ENCODE measurements around the gene ARHGEF9. TPM values are rescaled to one million over a fixed set of nuclear protein-coding genes. Genes with fewer than 3 reads are reported as not detected.

The ARHGEF9 gene
- total RNA-seq, 1 donor from 2014 or later, result 38.0 TPM

GRCh38 chrX:63751481-63751880, 33.5 kb downstream of the ARHGEF9 start:
- DNase-seq (ENCODE audit: missing footprints), result no peak
- no peak for ATAC-seq
- intact Hi-C loops (cut with DNase I), result loop anchor here (5.0 to 10.0 kb wide), 2 partner anchors 39 to 97 kb away; no protein-coding TSS in a partner anchor

GRCh38 chrX:63750811-63751210, 34.2 kb downstream of the ARHGEF9 start:
- intact Hi-C loops (cut with DNase I), result loop anchor here (5.0 to 10.0 kb wide), 2 partner anchors 39 to 96 kb away; no protein-coding TSS in a partner anchor
- DNase-seq (ENCODE audit: missing footprints) (no peak), ATAC-seq (no peak)

- no peak for DNase-seq (ENCODE audit: missing footprints)
Observed at GRCh38 chrX:63747331-63747730, 37.7 kb downstream of the ARHGEF9 start.

GRCh38 chrX:63746715-63747114, 38.3 kb downstream of the ARHGEF9 start:
- ATAC-seq (no peak), DNase-seq (ENCODE audit: missing footprints) (no peak)
- intact Hi-C loops (cut with DNase I), result no loop called here

More at GRCh38 chrX:63747331-63747730, 37.7 kb downstream of the ARHGEF9 start:
- ATAC-seq, result peak; percentile 80
- intact Hi-C loops (cut with DNase I), result no loop called here

- no peak for DNase-seq (ENCODE audit: missing footprints)
- intact Hi-C loops (cut with DNase I), result no loop called here
- ATAC-seq, result no peak
Observed at GRCh38 chrX:63746278-63746677, 38.7 kb downstream of the ARHGEF9 start.

GRCh38 chrX:63744850-63745394, 40.1 kb downstream of the ARHGEF9 start:
- no peak for DNase-seq (ENCODE audit: missing footprints)
- ATAC-seq, result no peak
- intact Hi-C loops (cut with DNase I), result no loop called here

- intact Hi-C loops (cut with DNase I), result no loop called here
- no peak for DNase-seq (ENCODE audit: missing footprints)
- ATAC-seq, result no peak
Observed at GRCh38 chrX:63743596-63743995, 41.4 kb downstream of the ARHGEF9 start.

- intact Hi-C loops (cut with DNase I), result no loop called here
- ATAC-seq, result no peak
- DNase-seq (ENCODE audit: missing footprints), result no peak
Observed at GRCh38 chrX:63740382-63740781, 44.6 kb downstream of the ARHGEF9 start.

GRCh38 chrX:63739885-63740284, 45.1 kb downstream of the ARHGEF9 start:
- no peak for ATAC-seq
- intact Hi-C loops (cut with DNase I), result no loop called here
- DNase-seq (ENCODE audit: missing footprints), result no peak

GRCh38 chrX:63738696-63739095, 46.3 kb downstream of the ARHGEF9 start:
- intact Hi-C loops (cut with DNase I), result no loop called here
- no peak for ATAC-seq
- no peak for DNase-seq (ENCODE audit: missing footprints)

GRCh38 chrX:63737131-63737921, 47.7 kb downstream of the ARHGEF9 start:
- ATAC-seq (no peak), DNase-seq (ENCODE audit: missing footprints) (no peak)
- intact Hi-C loops (cut with DNase I), result no loop called here

GRCh38 chrX:63735882-63736281, 49.1 kb downstream of the ARHGEF9 start:
- ATAC-seq, result no peak
- intact Hi-C loops (cut with DNase I), result no loop called here
- no peak for DNase-seq (ENCODE audit: missing footprints)

GRCh38 chrX:63720293-63720692, 64.7 kb downstream of the ARHGEF9 start:
- no peak for DNase-seq (ENCODE audit: missing footprints)
- intact Hi-C loops (cut with DNase I), result no loop called here
- ATAC-seq, result no peak

- ATAC-seq (peak; percentile 72), DNase-seq (ENCODE audit: missing footprints) (no peak)
- intact Hi-C loops (cut with DNase I), result no loop called here
Observed at GRCh38 chrX:63719633-63720032, 65.4 kb downstream of the ARHGEF9 start.

- intact Hi-C loops (cut with DNase I), result no loop called here
- no peak for DNase-seq (ENCODE audit: missing footprints)
- peak; percentile 22 for ATAC-seq
Observed at GRCh38 chrX:63718010-63718694, 66.9 kb downstream of the ARHGEF9 start.

GRCh38 chrX:63713526-63713925, 71.5 kb downstream of the ARHGEF9 start:
- DNase-seq (ENCODE audit: missing footprints), result no peak
- ATAC-seq, result peak; percentile 86
- intact Hi-C loops (cut with DNase I), result loop anchor here (5.0 kb wide), 1 partner anchor 39 kb away; a partner anchor contains a TSS

- intact Hi-C loops (cut with DNase I), result no loop called here
- DNase-seq (ENCODE audit: missing footprints) (no peak), ATAC-seq (no peak)
Observed at GRCh38 chrX:63708801-63709200, 76.2 kb downstream of the ARHGEF9 start.

- DNase-seq (ENCODE audit: missing footprints), result no peak
- no peak for ATAC-seq
- intact Hi-C loops (cut with DNase I), result no loop called here
Observed at GRCh38 chrX:63702556-63702955, 82.5 kb downstream of the ARHGEF9 start.

GRCh38 chrX:63686878-63687714, 97.9 kb downstream of the ARHGEF9 start:
- ATAC-seq (no peak), DNase-seq (ENCODE audit: missing footprints) (no peak)
- intact Hi-C loops (cut with DNase I), result no loop called here
